SH-SY5Y (cell line): ENCODE data around the gene F10.

Experiments
- GATA2 ChIP-seq: IDR thresholded peaks from 2 replicates; pipeline ENCODE4 v1.6.1; 2011; ENCODE audit warnings: mild to moderate bottlenecking, low read depth, low read length
- GATA3 ChIP-seq: IDR thresholded peaks from 2 replicates; pipeline ENCODE4 v1.6.1; 2011; ENCODE audit warnings: low read depth, mild to moderate bottlenecking, low read length, moderate library complexity

F10 gene

GRCh38 chr13:113166681-113167080 lies 44.1 kb downstream of the F10 start:
- no peak for TF ChIP-seq GATA2

- no peak for TF ChIP-seq GATA2
- no peak for TF ChIP-seq GATA3
Measured at GRCh38 chr13:113167155-113167554, 44.6 kb downstream of the F10 start.

- no peak for TF ChIP-seq GATA2
- TF ChIP-seq GATA3 = no peak
Measured at GRCh38 chr13:113167575-113167974, 45.0 kb downstream of the F10 start.

- TF ChIP-seq GATA3 = no peak
- no peak for TF ChIP-seq GATA2
Measured at GRCh38 chr13:113168211-113168610, 45.6 kb downstream of the F10 start.

- TF ChIP-seq GATA3 (no peak), GATA2 (no peak)
Measured at GRCh38 chr13:113169277-113170272, 47.0 kb downstream of the F10 start.

GRCh38 chr13:113170511-113170910 lies 47.9 kb downstream of the F10 start:
- TF ChIP-seq GATA3 = no peak
- TF ChIP-seq GATA2 = peak; percentile 35; the same call in 1 of the 2 replicates

GRCh38 chr13:113171250-113172125 lies 48.9 kb downstream of the F10 start:
- TF ChIP-seq GATA2 (no peak), GATA3 (no peak)

GRCh38 chr13:113172419-113172926 lies 49.9 kb downstream of the F10 start:
- TF ChIP-seq GATA2 (no peak), GATA3 (no peak)

- TF ChIP-seq GATA3 (no peak), GATA2 (no peak)
Measured at GRCh38 chr13:113176280-113176679, 53.7 kb downstream of the F10 start.

GRCh38 chr13:113176822-113177221 lies 54.2 kb downstream of the F10 start:
- TF ChIP-seq GATA2 = no peak
- no peak for TF ChIP-seq GATA3

- TF ChIP-seq GATA2 = 0 out of 2 replicates have a peak, but pooled peaks have one; percentile 35
- TF ChIP-seq GATA3 = peak; percentile 42; the same call in 1 of the 2 replicates
Measured at GRCh38 chr13:113178070-113178895, 55.7 kb downstream of the F10 start.

GRCh38 chr13:113178896-113179167 lies 56.2 kb downstream of the F10 start:
- TF ChIP-seq GATA2 (no peak), GATA3 (no peak)

- TF ChIP-seq GATA3 (no peak), GATA2 (no peak)
Measured at GRCh38 chr13:113179374-113180230, 57.0 kb downstream of the F10 start.
